OCI-LY1 (cell line): ENCODE measurements around the gene ARHGEF10L.

ENCODE experiments used
- CTCF ChIP-seq: fragments of 200-600 bp; sonication (generic), shearing (Covaris generic); IDR thresholded peaks from 2 replicates; pipeline ENCODE4 v1.5.1; 2017; ENCODE audit warnings: mild to moderate bottlenecking, antibody characterized with exemption, low read length, moderate library complexity, mixed read lengths
- EZH2 ChIP-seq: fragments of 200-600 bp; sonication (generic), shearing (Covaris generic); IDR thresholded peaks from 2 replicates; pipeline ENCODE4 v1.8.0; 2017; ENCODE audit warnings: borderline replicate concordance, mixed run types, mild to moderate bottlenecking, antibody characterized with exemption, low read length, moderate library complexity, mixed read lengths

- TF ChIP-seq EZH2 (no peak), CTCF (no peak)
Measured at GRCh38 chr1:17563494-17564281, 24.2 kb downstream of the ARHGEF10L start.
